ENCODE measurements around the gene MEIG1. TPM values are rescaled to one million over a fixed set of nuclear protein-coding genes. Genes with fewer than 3 reads are reported as not detected.
"Not testable (repeated sequence)": the region's sequence is repeated elsewhere in the genome, so short reads cannot be mapped to it uniquely, and the experiment has no call there.

MEIG1 gene
- total and polyA plus RNA-seq, 2 of the 8 experiments (the other 6 are each of a cell fraction or from before 2014, with no cell fraction given) = not detected

GRCh38 chr10:15020966-15021365 lies 61.8 kb downstream of the MEIG1 start:
- H3K79me1 ChIP-seq (ENCODE audit: low read depth, low read length); H3K9ac ChIP-seq (replicated peaks in 1 of 4; ENCODE audit: extremely low read depth in 1 of 4, low read depth in 3 of 4, low read length in 3 of 4); H3K4ac ChIP-seq (replicated peaks; ENCODE audit: insufficient read length, low read depth, low read length); POLR2A ChIA-PET (ENCODE audit: partially characterized antibody); H3K27me3 ChIP-seq (replicated peaks in 1 of 4; ENCODE audit: control insufficient read depth in 3 of 4, extremely low read depth in 1 of 4, insufficient read depth in 3 of 4, low read length in 3 of 4); H3K23me2 ChIP-seq (ENCODE audit: low read depth, low read length); H4K8ac ChIP-seq (ENCODE audit: extremely low read depth, insufficient read depth, low read length); H2BK20ac ChIP-seq (ENCODE audit: low read length); H4K5ac ChIP-seq (ENCODE audit: insufficient read length, low read depth, low read length); H4K20me1 ChIP-seq (replicated peaks in 1 of 2; ENCODE audit: control insufficient read depth in 1 of 2, insufficient read depth in 2 of 2, low read length in 2 of 2); H3K4me1 ChIP-seq (replicated peaks in 1 of 4; ENCODE audit: control insufficient read depth in 3 of 4, insufficient read depth in 4 of 4, low read length in 3 of 4); H2AK5ac ChIP-seq (ENCODE audit: low read depth, low read length); H3K56ac ChIP-seq (replicated peaks; ENCODE audit: insufficient read length, low read depth, low read length); H4K91ac ChIP-seq (replicated peaks; ENCODE audit: insufficient read length, low read length); H3K18ac ChIP-seq (ENCODE audit: extremely low read depth, low read length); H3K9me3 ChIP-seq (ENCODE audit: insufficient read depth in 2 of 2, low read depth in 1 of 2, low read length in 1 of 2); H3K27ac ChIP-seq (ENCODE audit: low read depth, low read length); H2AFZ ChIP-seq (ENCODE audit: low read length); H2BK12ac ChIP-seq (ENCODE audit: low read depth, low read length); H3K4me3 ChIP-seq (ENCODE audit: extremely low read depth in 1 of 4, insufficient read depth in 2 of 4, low read depth in 3 of 4, low read length in 4 of 4); H2BK15ac ChIP-seq (ENCODE audit: low read length); H3K36me3 ChIP-seq (ENCODE audit: control insufficient read depth in 2 of 4, insufficient read depth in 4 of 4, low read length in 3 of 4); DNase-seq (ENCODE audit: low read depth in 1 of 2, low spot score in 2 of 2); H2BK120ac ChIP-seq (replicated peaks; ENCODE audit: low read depth, low read length); H3K23ac ChIP-seq (ENCODE audit: insufficient read length); FAIRE-seq; H3K14ac ChIP-seq (ENCODE audit: insufficient read length); H2BK5ac ChIP-seq (ENCODE audit: low read depth, low read length); H3K4me2 ChIP-seq (ENCODE audit: insufficient read depth in 1 of 2, low read depth in 2 of 2, low read length in 2 of 2); H3K79me2 ChIP-seq (ENCODE audit: control insufficient read depth in 1 of 2, insufficient read depth in 2 of 2, low read length in 2 of 2): not testable (repeated sequence)
- CTCF ChIA-PET (ENCODE audit: partially characterized antibody) = interaction anchor here (1.2 kb wide), 1 partner anchor 9 kb away, joined by 4 read pairs; no protein-coding TSS in a partner anchor
- WGBS, 2 experiments (ENCODE audit: extremely low coverage in 1 of 2, insufficient coverage in 1 of 2, insufficient read length in 1 of 2, insufficient replicate concordance in 2 of 2, low coverage in 1 of 2, low lambda C conversion rate in 2 of 2, missing lambda C conversion rate in 1 of 2) = 79% methylated on average over 4 of the region's 5 CpGs; no CpG with 5 or more reads in 1 of the 2 experiments

Other genes with a start within 250 kb of the MEIG1 start
- 26.2 and 28.1 TPM in 2 replicates for gene FAM107B, start 184.5 kb upstream of the MEIG1 start, total RNA-seq (2021; fragmentation: NEBNext Ultra II Directional; extraction: Animal tissue kit (Norgen Biotek cat#: 25700))
- gene FAM107B, start 184.5 kb upstream of the MEIG1 start, polyA plus RNA-seq (2011; rRNA removed) = 4.7 and 7.5 TPM in 2 replicates
- gene CDNF, start 121.4 kb upstream of the MEIG1 start, total RNA-seq (2021; fragmentation: NEBNext Ultra II Directional; extraction: Animal tissue kit (Norgen Biotek cat#: 25700)) = 0.32 and 0.36 TPM in 2 replicates
- gene CDNF, start 121.4 kb upstream of the MEIG1 start, polyA plus RNA-seq (2011; rRNA removed) = 0.27 and 0.67 TPM in 2 replicates
- 32.9 and 36.4 TPM in 2 replicates for gene HSPA14, start 121.1 kb upstream of the MEIG1 start, total RNA-seq (2021; fragmentation: NEBNext Ultra II Directional; extraction: Animal tissue kit (Norgen Biotek cat#: 25700))
- 11.9 and 20.5 TPM in 2 replicates for gene HSPA14, start 121.1 kb upstream of the MEIG1 start, polyA plus RNA-seq (2011; rRNA removed)
- 15.2 and 16.0 TPM in 2 replicates for gene MSANTD7, start 121.1 kb upstream of the MEIG1 start, total RNA-seq (2021; fragmentation: NEBNext Ultra II Directional; extraction: Animal tissue kit (Norgen Biotek cat#: 25700))
- gene MSANTD7, start 121.1 kb upstream of the MEIG1 start, polyA plus RNA-seq (2011; rRNA removed) = 4.9 and 5.0 TPM in 2 replicates
- gene SUV39H2, start 80.5 kb upstream of the MEIG1 start, total RNA-seq (2021; fragmentation: NEBNext Ultra II Directional; extraction: Animal tissue kit (Norgen Biotek cat#: 25700)) = 54.9 and 62.3 TPM in 2 replicates
- 11.6 and 19.4 TPM in 2 replicates for gene SUV39H2, start 80.5 kb upstream of the MEIG1 start, polyA plus RNA-seq (2011; rRNA removed)
- gene DCLRE1C, start 5.3 kb upstream of the MEIG1 start, total RNA-seq (2021; fragmentation: NEBNext Ultra II Directional; extraction: Animal tissue kit (Norgen Biotek cat#: 25700)) = 5.6 and 7.4 TPM in 2 replicates
- 0.64 and 0.77 TPM in 2 replicates for gene DCLRE1C, start 5.3 kb upstream of the MEIG1 start, polyA plus RNA-seq (2011; rRNA removed)
- gene OLAH, start 84.6 kb downstream of the MEIG1 start, total RNA-seq (2021; fragmentation: NEBNext Ultra II Directional; extraction: Animal tissue kit (Norgen Biotek cat#: 25700)) = not detected in 2 replicates
- gene OLAH, start 84.6 kb downstream of the MEIG1 start, polyA plus RNA-seq (2011; rRNA removed) = not detected in 2 replicates
- 17.8 and 19.6 TPM in 2 replicates for gene ACBD7, start 129.4 kb downstream of the MEIG1 start, total RNA-seq (2021; fragmentation: NEBNext Ultra II Directional; extraction: Animal tissue kit (Norgen Biotek cat#: 25700))
- 9.0 and 11.5 TPM in 2 replicates for gene ACBD7, start 129.4 kb downstream of the MEIG1 start, polyA plus RNA-seq (2011; rRNA removed)
- 21.9 and 23.3 TPM in 2 replicates for gene RPP38, start 138.0 kb downstream of the MEIG1 start, total RNA-seq (2021; fragmentation: NEBNext Ultra II Directional; extraction: Animal tissue kit (Norgen Biotek cat#: 25700))
- 17.4 and 20.8 TPM in 2 replicates for gene RPP38, start 138.0 kb downstream of the MEIG1 start, polyA plus RNA-seq (2011; rRNA removed)
- gene NMT2, start 209.3 kb downstream of the MEIG1 start, total RNA-seq (2021; fragmentation: NEBNext Ultra II Directional; extraction: Animal tissue kit (Norgen Biotek cat#: 25700)) = 15.4 and 16.6 TPM in 2 replicates
- 4.4 and 4.7 TPM in 2 replicates for gene NMT2, start 209.3 kb downstream of the MEIG1 start, polyA plus RNA-seq (2011; rRNA removed)

All from H1 (cell line).